Kidney epithelial cell (primary cell): ENCODE results near the gene EIF2AK2. TPM values are rescaled to one million over a fixed set of nuclear protein-coding genes. Genes with fewer than 3 reads are reported as not detected.
"Not testable (repeated sequence)": the region's sequence is repeated elsewhere in the genome, so short reads cannot be mapped to it uniquely, and the experiment has no call there.

ENCODE experiments used
- DNase-seq: peaks from one replicate; pipeline ENCODE4 v3.0.0-alpha.2; 2010; ENCODE audit warnings: low read depth
- H3K27me3 ChIP-seq: 2 replicates; pipeline ENCODE4 v1.6.0; 2011; ENCODE audit warnings: low read length; ENCODE audit not compliant: control insufficient read depth, insufficient read depth
- H3K36me3 ChIP-seq: 2 replicates; pipeline ENCODE4 v1.5.1; 2011; ENCODE audit warnings: low read length; ENCODE audit not compliant: control insufficient read depth, insufficient read depth
- H3K4me3 ChIP-seq: 2 replicates; pipeline ENCODE4 v1.5.1; 2011; ENCODE audit warnings: low read depth, mild to moderate bottlenecking, control low read depth, low read length
- total RNA-seq: library from RNA; depleted of rRNA; stranded (reverse); fragments of >200 nt; gene quantifications from 2 replicates; pipeline ENCODE4 v1.2.3, GENCODE V29; 2015
- TF ChIP-seq, protein P1 (sequence below): IDR thresholded peaks from 2 replicates; pipeline ENCODE4 v1.5.1; 2011; ENCODE audit warnings: mild to moderate bottlenecking, moderate library complexity, low read length, control low read depth, inconsistent platforms; ENCODE audit not compliant: insufficient read depth, poor library complexity, severe bottlenecking

The EIF2AK2 gene
- total RNA-seq, 1 donor from 2014 or later: 23.5 TPM

DNA sequence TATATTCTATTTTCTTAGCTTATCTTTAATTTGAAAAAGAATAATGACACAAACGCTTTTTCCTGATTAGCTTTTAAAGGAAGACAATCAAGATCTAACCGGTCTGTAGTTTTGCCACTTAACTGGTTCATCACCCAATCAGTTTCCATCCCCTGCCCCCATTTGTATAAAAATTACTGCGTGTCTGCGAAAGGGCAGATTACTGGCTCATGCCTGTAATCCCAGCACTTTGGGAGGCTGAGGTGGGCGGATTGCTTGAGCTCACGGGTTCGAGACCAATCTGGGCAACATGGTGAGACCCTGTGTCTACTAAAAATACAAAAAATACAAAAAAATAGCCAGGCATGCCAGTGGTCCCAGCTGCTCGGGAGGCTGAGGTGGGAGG is 41.9 kb upstream of the EIF2AK2 start:
- TF ChIP-seq, protein P1, sequence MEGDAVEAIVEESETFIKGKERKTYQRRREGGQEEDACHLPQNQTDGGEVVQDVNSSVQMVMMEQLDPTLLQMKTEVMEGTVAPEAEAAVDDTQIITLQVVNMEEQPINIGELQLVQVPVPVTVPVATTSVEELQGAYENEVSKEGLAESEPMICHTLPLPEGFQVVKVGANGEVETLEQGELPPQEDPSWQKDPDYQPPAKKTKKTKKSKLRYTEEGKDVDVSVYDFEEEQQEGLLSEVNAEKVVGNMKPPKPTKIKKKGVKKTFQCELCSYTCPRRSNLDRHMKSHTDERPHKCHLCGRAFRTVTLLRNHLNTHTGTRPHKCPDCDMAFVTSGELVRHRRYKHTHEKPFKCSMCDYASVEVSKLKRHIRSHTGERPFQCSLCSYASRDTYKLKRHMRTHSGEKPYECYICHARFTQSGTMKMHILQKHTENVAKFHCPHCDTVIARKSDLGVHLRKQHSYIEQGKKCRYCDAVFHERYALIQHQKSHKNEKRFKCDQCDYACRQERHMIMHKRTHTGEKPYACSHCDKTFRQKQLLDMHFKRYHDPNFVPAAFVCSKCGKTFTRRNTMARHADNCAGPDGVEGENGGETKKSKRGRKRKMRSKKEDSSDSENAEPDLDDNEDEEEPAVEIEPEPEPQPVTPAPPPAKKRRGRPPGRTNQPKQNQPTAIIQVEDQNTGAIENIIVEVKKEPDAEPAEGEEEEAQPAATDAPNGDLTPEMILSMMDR: no peak
- Histone ChIP-seq H3K36me3 (peaks cover 2% of the 10 kb centered on the region), H3K4me3 (no peak overlapping the region), H3K27me3 (no peaks in the 10 kb centered on the region)
- no peak for DNase-seq

DNA sequence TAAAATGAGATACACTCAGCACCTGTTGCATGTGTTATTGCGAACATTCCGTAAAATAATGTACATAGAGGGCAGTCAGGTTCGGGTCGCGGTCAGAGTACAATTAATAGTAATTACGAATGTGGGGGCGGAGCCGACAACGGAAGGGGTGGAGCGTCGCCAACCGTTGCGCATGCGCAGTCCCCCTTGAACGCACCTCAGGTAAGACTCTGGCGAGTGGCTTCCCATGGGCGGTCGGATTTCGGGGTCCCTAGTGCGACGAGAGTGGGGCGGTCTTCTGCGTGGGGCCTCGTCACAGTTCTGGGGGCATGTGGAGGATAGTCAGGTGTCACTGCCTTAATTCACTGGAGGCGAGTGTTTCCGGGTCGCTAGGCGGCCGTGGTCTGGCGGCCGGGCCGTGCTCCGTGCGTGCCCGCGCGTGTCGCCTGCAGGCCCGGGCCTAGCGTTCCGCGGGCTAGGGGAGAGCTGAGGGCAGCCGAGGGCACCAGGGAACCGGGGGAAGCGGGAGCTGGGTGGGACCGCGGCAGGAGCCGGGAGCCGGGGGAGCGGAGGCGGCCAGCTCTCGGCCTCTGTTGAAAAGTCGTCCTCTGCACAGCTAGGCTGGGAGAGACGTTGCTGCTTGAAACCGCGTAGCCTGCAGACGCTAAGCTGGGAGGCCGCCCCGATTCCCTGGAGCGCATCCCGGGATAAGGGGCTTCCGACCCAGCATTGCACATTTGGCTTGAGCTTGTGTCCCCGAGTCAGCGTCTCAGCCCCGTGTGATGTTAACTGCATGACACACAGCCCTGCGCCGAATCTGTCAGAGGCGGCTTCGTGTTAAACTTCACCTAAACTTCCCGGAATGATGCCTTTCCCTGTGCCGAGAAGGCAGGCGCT is 39.8 kb upstream of the EIF2AK2 start, which contains the start of gene CEBPZOS:
Gene CEBPZOS (plus strand): TSS at position 177 of the 876 bp plus-strand sequence. CDS start 3,209 bp downstream, outside the sequence.
- no peaks in the 10 kb centered on the region for H3K27me3 ChIP-seq
- no peaks in the 10 kb centered on the region for H3K36me3 ChIP-seq
- TF ChIP-seq, protein P1: no peak
- DNase-seq: no peak
- H3K4me3 ChIP-seq: peak within 1 kb of the TSS; percentile 59

DNA sequence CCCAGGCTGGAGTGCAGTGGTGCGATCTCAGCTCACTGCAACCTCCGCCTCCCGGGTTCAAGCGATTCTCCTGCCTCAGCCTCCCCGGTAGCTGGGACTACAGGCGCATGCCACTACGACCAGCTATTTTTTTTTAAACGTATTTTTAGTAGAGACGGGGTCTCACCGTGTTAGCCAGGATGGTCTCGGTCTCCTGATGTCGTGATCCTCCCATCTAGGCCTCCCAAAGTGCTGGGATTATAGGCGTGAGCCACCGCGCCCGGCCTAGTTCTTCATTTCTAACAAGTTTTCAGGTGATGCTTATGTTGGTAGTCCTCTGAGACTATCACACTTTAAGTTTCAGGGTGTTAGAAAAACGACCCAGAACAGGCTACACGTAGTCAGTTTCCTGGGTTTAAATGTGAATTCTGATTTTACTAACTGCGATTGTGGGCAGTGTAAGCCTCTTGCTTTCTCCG is 39.1 kb upstream of the EIF2AK2 start:
- not testable (repeated sequence) for H3K27me3 ChIP-seq, DNase-seq, H3K36me3 ChIP-seq
- peak overlapping the region; percentile 59 for H3K4me3 ChIP-seq

GRCh38 chr2:37192551-37192950 is 35.8 kb upstream of the EIF2AK2 start:
- Histone ChIP-seq H3K27me3 (no peaks in the 10 kb centered on the region), H3K4me3 (no peak overlapping the region), H3K36me3 (no peaks in the 10 kb centered on the region)
- no peak for DNase-seq
- TF ChIP-seq, protein P1: no peak

DNA sequence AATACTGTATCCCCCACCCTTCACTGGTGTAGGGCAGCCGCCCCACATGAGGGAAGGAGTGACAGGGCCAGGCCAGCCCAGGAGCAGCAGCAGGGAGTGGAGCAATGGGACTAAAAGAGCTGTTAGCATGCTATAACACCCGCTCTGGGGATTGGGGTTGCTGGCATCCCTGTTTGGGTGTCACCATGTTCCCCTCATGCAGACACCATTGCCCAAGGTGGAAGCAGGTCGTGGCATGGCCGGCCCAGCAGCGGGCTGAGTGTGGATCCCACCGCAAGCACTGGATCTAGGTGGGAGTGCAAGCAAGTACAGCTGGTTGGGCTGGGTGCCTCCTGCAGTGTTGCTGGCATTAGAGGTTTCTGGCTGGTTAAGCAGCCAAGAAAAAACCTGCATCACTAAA is 35.0 kb upstream of the EIF2AK2 start:
- H3K36me3 ChIP-seq: no peaks in the 10 kb centered on the region
- H3K4me3 ChIP-seq: no peak overlapping the region
- no peaks in the 10 kb centered on the region for H3K27me3 ChIP-seq
- no peak for DNase-seq
- TF ChIP-seq, protein P1: no peak

DNA sequence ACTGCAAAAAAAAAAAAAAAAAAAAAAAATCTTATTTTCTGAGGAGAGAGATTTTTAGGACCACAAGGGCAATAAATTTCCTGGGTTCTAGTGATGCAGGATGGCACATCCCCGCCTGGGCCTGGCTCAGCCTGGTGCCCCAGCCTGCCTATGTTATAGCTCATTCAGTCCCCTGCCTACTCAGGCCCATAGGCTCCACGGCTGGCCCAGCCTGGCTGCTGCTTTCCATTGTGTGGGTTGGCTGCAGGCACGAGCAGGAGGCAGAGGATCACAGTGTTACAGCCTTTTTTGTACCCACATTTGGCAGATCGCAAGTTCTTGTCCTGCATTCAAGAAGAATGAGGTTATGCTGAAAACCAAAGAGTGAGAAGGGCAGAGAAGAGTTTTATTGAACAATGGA is 34.5 kb upstream of the EIF2AK2 start:
- Histone ChIP-seq H3K36me3 (no peaks in the 10 kb centered on the region), H3K4me3 (no peak overlapping the region), H3K27me3 (no peaks in the 10 kb centered on the region)
- DNase-seq: no peak
- TF ChIP-seq, protein P1: no peak
